22Rv1 (cell line): ENCODE measurements around the gene NFATC2.

Experiments used
- H3K27ac ChIP-seq: fragments of 450-650 bp; 2 replicates; pipeline ENCODE4 v1.5.1; 2017
- ZFX ChIP-seq: fragments of 450-650 bp; IDR thresholded peaks from 2 replicates; pipeline ENCODE4 v1.6.1; 2017; ENCODE audit warnings: antibody characterized with exemption, borderline replicate concordance
- TF ChIP-seq, protein P1 (sequence below): fragments of 450-650 bp; IDR thresholded peaks from 2 replicates; pipeline ENCODE4 v1.5.1; 2017; ENCODE audit warnings: mild to moderate bottlenecking

NFATC2 gene

DNA sequence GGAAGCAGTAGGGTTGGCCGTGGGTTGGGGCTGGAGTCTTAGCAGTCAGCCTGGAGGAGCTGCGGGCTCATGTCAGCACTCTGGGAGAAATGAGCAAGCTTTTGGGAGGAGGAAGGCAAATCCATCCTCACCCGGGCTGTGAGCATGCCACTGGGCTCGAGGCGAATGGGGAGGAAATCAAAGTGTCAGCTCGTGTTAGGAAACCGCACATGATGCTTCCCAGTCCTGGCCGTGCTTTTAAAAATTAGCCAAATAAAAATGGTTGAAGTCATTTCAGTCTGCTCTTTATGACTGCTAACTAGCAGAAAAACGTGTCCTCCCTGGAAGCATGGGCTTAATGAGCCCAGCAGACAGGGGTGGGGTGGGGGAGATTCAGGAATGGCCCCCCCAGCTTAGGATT is 98.1 kb downstream of the NFATC2 start:
- TF ChIP-seq, protein P1, sequence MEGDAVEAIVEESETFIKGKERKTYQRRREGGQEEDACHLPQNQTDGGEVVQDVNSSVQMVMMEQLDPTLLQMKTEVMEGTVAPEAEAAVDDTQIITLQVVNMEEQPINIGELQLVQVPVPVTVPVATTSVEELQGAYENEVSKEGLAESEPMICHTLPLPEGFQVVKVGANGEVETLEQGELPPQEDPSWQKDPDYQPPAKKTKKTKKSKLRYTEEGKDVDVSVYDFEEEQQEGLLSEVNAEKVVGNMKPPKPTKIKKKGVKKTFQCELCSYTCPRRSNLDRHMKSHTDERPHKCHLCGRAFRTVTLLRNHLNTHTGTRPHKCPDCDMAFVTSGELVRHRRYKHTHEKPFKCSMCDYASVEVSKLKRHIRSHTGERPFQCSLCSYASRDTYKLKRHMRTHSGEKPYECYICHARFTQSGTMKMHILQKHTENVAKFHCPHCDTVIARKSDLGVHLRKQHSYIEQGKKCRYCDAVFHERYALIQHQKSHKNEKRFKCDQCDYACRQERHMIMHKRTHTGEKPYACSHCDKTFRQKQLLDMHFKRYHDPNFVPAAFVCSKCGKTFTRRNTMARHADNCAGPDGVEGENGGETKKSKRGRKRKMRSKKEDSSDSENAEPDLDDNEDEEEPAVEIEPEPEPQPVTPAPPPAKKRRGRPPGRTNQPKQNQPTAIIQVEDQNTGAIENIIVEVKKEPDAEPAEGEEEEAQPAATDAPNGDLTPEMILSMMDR: no peak
- no peak for TF ChIP-seq ZFX
- no peak overlapping the region for H3K27ac ChIP-seq

DNA sequence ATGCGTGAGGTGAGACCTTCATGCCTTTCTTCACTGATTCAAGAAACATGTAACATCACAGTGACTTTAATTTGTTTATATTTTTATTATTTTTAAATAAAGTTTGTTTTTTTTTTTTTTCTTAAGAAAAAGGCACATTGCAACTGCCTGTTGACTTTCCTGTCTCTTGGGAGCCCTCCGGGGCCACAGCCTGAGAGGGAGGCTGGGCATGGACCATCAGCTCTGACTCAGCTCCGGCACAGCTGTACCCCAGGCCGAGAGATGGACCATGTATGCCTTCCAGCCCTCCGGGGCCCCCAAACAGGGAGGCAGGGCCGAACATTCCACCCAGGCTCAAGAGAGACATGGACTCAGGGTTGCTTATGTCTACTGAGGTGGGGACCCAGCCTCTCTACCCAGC is 99.9 kb downstream of the NFATC2 start:
- TF ChIP-seq ZFX: no peak
- TF ChIP-seq, protein P1: no peak

DNA sequence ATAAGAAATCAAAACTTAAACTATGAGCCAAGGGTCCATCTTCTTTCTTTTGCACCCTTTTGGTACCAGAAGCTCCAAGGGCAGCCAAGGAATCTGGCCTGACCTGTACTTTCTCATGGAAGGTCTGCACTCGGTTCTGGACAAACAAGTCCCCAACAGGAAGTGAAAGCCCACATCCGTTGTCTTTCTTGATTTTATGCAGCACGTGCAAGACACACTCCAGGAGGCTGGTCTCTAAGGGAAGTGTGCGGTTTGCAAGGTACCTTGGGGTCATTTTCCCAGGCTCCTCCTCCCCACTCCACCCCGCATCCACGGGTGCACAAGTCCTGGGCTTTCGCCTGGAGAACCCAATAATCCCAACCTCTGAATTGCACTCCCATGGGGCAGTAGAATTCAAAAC is 101.9 kb downstream of the NFATC2 start:
- TF ChIP-seq, protein P1: no peak
- no peak for TF ChIP-seq ZFX
- H3K27ac ChIP-seq: no peak overlapping the region

More for the DNA sequence above, 99.9 kb downstream of the NFATC2 start:
- H3K27ac ChIP-seq: no peak overlapping the region

DNA sequence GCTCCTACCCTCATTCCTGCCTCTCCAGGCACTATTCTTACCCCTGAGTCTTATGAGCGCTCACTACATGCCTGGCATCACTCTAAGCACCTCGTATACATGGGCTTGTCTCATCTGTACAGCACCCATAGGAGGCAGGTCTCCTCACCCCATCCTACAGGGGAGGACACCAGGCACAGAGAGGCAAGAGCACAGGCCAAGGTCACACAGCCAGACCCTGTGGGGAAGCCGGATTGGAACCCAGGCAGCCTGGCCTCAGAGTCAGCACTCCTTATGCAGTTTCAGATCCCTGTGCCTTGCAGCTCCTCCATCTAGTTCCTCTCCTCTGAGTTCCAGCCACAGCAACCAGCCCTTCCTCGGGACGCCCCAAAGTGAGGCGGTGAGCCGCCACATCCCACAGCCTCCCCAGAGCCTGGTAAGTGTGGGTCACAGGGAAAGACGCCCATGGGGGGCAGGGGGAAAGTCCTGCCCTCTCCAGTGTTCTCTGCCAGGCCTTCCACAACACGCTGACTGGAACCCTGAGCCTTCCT is 103.3 kb downstream of the NFATC2 start:
- no peak overlapping the region for H3K27ac ChIP-seq
- TF ChIP-seq, protein P1: no peak
- no peak for TF ChIP-seq ZFX

DNA sequence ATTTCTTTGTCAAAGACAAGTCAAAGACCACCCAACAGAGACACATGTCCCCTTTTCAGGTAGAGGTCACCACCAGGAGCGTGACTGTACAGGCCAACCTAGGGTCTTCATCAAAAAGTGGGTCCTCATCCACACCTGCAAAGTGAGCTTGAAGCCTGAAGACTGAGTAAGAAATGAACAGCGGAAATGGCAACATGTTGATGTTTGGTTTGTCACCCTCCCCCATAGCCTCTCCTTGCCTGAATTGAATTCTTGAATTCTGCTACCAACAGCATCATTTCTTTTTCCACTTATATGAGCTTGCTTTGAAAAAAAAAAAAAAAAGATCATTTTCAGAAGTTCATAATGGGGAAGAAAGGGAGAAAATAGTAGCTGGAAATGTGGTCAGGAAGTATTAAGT is 104.4 kb downstream of the NFATC2 start:
- no peak overlapping the region for H3K27ac ChIP-seq
- no peak for TF ChIP-seq ZFX
- TF ChIP-seq, protein P1: no peak

DNA sequence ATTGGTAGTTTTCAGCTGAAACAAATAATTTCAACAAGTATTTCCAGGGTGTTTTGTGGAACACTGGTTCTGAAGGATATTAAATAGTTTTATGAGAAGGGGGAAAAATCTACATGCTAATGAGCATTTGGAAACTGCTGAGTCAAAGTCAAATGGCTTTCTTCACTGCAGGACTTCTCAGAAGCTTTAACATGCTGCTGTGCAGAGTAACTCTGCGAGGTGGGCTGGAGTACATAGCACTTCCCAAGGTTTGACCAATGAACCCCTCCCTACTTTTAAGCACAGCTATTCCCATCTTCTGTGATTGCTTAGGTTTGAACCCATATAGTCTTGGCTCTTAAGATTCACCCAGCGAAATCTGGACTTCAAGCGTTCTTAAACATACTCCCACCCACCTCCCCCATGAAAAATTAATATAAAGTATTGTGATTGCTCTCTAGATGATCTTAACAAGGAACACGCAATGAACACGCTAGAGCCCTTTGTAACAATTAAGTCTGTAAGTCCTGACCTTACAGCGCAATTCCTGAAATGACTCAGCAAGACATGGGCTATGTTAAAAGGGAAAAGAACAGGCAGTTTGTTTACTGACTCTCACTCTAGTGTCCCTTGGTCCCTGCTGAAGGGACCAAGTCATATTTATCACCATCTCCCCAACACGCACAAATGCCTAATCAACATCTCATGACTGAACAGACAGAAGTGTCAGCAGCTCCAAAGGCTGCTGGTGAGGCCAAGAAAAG is 105.2 kb downstream of the NFATC2 start:
- H3K27ac ChIP-seq: no peak overlapping the region

More for the DNA sequence above, 105.2 kb downstream of the NFATC2 start:
- TF ChIP-seq ZFX: no peak
- TF ChIP-seq, protein P1: no peak
